ENCODE data around the gene TSC22D2.

DNA sequence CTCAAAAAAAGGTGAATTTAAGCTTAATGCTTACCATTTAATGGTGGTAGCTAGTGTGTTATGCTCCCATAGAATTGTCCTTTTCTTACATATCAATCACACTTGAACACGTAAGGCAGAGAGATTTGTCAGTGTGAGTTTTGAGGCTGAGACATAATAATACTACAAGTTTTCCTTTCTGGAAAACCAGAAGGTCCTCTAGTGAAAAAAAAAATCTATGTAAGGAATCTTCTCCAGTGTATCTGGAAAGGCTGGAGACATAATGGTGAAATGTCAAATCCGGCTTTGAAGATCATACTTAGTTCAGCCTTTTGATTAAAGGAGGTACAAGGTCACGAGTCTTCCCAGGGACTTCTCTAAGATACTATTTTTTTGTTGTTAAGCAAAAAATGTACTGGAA lies 3.4 kb downstream of the TSC22D2 start:
- TF ChIP-seq CTCF (IDR thresholded peaks at IDR 0.05), result no peak
- no peak for TF ChIP-seq POLR2A (IDR thresholded peaks at IDR 0.05)

Measured in thyroid gland (tissue), 4 donors.